Ascending aorta (tissue), 2 donors: ENCODE measurements around the gene ADGRF4. TPM values are rescaled to one million over a fixed set of nuclear protein-coding genes. Genes with fewer than 3 reads are reported as not detected.

Source experiments
- DNase-seq, 2 donors: peaks; one replicate each; pipeline ENCODE4 v3.0.0-alpha.2; 2019; ENCODE audit warnings: low spot score in 2 of 2
- H3K27ac ChIP-seq, 2 donors: fragments of 200-600 bp; sonication (generic); one replicate each; pipeline ENCODE4 v1.5.1; 2016 to 2017; ENCODE audit warnings: mild to moderate bottlenecking in 1 of 2
- H3K27me3 ChIP-seq: fragments of 200-600 bp; sonication (generic); one replicate; pipeline ENCODE4 v1.5.1; 2017
- H3K36me3 ChIP-seq, 2 donors: fragments of 200-600 bp; sonication (generic); one replicate each; pipeline ENCODE4 v1.5.1; 2016
- H3K4me1 ChIP-seq, 2 donors: fragments of 200-600 bp; sonication (generic); one replicate each; pipeline ENCODE4 v1.5.1; 2016 to 2017; ENCODE audit warnings: mild to moderate bottlenecking in 1 of 2
- H3K4me3 ChIP-seq, 2 donors: fragments of 200-600 bp; sonication (generic); one replicate each; pipeline ENCODE4 v1.5.1; 2016 to 2017; ENCODE audit warnings: mild to moderate bottlenecking in 1 of 2
- H3K9me3 ChIP-seq, 2 donors: fragments of 200-600 bp; sonication (generic); one replicate each; pipeline ENCODE4 v1.5.1; 2016
- intact Hi-C: fragments of 100-400 bp; cut with DNase I; formaldehyde crosslinking; loops from one replicate; pipeline ENCODE4 v1.15.1; 2023
- total RNA-seq: library from RNA; depleted of rRNA; stranded (reverse); fragments of >200 nt; gene quantifications from one replicate; pipeline ENCODE4 v1.1.0, GENCODE V29; 2016
- TF ChIP-seq, protein P1 (sequence below), 3 experiments: fragments of 200-600 bp in 2 of 3; fragments of 450-650 bp in 1 of 3; sonication (generic) in 2 of 3; IDR thresholded peaks; one replicate each; pipeline ENCODE4 v1.5.1; 2016 to 2019; ENCODE audit warnings: antibody characterized with exemption in 3 of 3, mild to moderate bottlenecking in 1 of 3, moderate library complexity in 1 of 3

Gene ADGRF4
- total RNA-seq, 1 donor from 2014 or later: not detected

DNA sequence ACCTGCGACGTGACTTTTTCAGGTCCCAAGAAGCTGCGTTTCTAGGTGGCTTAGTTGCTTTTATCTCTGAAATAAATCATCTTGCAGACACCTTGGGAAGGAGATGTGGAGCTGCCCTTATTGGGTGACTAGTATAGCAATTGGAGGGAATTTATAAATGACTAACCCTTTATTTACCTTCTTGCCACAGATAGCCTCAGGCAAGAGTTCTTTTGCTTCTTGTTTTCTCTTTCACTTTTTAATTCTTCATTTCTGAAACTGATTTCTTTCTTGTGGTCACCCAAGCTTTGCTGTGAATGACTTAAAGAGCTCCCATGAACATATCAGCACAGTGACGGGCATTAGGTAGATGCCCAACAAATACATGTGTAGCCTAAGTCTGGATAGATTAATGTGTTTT is 3.0 kb downstream of the ADGRF4 start:
- Histone ChIP-seq H3K4me1 (no peaks in the 10 kb centered on the region), H3K9me3 (no peaks in the 10 kb centered on the region), H3K36me3 (no peaks in the 10 kb centered on the region), H3K27ac (no peak overlapping the region), H3K4me3 (no peak overlapping the region), H3K27me3 (no peaks in the 10 kb centered on the region)
- intact Hi-C loops: no loop called here
- DNase-seq: no peak
- TF ChIP-seq, protein P1, sequence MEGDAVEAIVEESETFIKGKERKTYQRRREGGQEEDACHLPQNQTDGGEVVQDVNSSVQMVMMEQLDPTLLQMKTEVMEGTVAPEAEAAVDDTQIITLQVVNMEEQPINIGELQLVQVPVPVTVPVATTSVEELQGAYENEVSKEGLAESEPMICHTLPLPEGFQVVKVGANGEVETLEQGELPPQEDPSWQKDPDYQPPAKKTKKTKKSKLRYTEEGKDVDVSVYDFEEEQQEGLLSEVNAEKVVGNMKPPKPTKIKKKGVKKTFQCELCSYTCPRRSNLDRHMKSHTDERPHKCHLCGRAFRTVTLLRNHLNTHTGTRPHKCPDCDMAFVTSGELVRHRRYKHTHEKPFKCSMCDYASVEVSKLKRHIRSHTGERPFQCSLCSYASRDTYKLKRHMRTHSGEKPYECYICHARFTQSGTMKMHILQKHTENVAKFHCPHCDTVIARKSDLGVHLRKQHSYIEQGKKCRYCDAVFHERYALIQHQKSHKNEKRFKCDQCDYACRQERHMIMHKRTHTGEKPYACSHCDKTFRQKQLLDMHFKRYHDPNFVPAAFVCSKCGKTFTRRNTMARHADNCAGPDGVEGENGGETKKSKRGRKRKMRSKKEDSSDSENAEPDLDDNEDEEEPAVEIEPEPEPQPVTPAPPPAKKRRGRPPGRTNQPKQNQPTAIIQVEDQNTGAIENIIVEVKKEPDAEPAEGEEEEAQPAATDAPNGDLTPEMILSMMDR (IDR thresholded peaks at IDR 0.05): no peak

DNA sequence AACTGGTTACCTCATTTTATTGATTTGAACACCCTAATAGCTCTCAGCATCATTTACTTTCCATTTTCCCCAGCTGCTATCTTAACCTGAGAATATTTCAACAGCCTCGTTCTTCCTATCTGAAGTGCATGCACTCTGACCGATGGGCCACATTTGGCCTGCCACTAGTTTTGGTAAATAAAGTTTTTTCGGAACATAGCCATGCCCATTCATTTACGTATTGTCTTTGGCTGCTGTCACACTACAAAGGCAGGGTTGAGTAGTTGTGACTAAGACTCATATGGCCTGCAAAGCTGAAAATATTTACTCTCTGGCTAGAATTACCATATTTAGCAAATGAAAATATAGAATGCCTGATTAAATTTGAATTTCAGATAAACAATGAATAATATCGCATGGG is 10.8 kb downstream of the ADGRF4 start:
- DNase-seq: no peak
- intact Hi-C loops: no loop called here
- H3K27ac ChIP-seq: no peak overlapping the region

DNA sequence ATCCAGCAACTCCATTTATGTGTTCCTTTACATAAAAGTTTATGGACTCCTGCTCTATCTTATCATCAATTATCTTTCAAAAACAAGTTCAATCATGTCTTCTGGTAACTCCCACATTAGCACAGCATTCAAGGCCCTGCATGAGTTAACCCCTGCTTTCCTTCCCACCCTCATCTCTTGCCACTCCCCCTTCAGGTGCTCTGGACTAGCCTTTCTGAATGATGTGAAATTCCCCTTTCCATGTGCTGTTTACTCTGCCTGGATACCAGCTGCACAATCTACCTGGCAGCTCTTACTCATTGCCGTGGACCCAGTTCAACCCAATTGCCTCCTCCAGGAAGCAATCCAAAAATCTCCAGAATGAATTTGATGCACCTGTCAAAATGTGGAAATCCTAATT is 11.9 kb downstream of the ADGRF4 start:
- Histone ChIP-seq H3K27ac (no peak overlapping the region), H3K27me3 (no peaks in the 10 kb centered on the region), H3K9me3 (no peaks in the 10 kb centered on the region), H3K36me3 (no peaks in the 10 kb centered on the region), H3K4me1 (no peaks in the 10 kb centered on the region), H3K4me3 (no peak overlapping the region)
- DNase-seq: no peak
- TF ChIP-seq, protein P1 (IDR thresholded peaks at IDR 0.05): no peak
- intact Hi-C loops: no loop called here

More for the DNA sequence above, 10.8 kb downstream of the ADGRF4 start:
- Histone ChIP-seq H3K9me3 (no peaks in the 10 kb centered on the region), H3K4me3 (no peak overlapping the region), H3K27me3 (no peaks in the 10 kb centered on the region), H3K4me1 (no peaks in the 10 kb centered on the region), H3K36me3 (no peaks in the 10 kb centered on the region)
- TF ChIP-seq, protein P1 (IDR thresholded peaks at IDR 0.05): no peak

DNA sequence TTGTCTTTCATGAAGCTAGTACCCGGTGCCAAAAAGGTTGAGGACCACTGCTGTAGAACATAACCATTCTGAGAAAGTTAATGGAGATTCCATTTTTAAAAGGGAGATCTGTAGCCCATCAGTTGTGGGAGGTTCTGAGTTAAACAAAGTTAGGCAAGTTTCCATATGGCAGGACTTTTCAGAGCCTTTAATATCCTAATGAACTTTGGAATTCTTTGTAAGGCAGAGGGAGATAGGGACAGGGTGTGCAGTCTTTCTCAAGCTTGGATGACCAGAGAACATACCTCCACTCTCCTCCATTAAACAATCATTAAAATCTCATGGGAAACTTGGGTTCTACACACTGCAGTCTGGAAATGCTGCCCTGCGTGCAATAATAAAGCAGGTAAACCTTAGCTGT is 14.8 kb downstream of the ADGRF4 start:
- Histone ChIP-seq H3K36me3 (no peaks in the 10 kb centered on the region), H3K27me3 (no peaks in the 10 kb centered on the region), H3K4me1 (no peaks in the 10 kb centered on the region), H3K27ac (no peak overlapping the region), H3K9me3 (no peaks in the 10 kb centered on the region), H3K4me3 (no peak overlapping the region)
- no peak for DNase-seq
- intact Hi-C loops: no loop called here
- TF ChIP-seq, protein P1 (IDR thresholded peaks at IDR 0.05): no peak

DNA sequence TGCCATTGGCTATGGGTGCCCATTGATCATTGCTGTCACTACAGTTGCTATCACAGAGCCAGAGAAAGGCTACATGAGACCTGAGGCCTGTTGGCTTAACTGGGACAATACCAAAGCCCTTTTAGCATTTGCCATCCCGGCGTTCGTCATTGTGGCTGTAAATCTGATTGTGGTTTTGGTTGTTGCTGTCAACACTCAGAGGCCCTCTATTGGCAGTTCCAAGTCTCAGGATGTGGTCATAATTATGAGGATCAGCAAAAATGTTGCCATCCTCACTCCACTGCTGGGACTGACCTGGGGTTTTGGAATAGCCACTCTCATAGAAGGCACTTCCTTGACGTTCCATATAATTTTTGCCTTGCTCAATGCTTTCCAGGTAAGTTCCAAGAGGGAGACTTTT is 16.4 kb downstream of the ADGRF4 start:
- no peaks in the 10 kb centered on the region for H3K4me1 ChIP-seq
- no peak overlapping the region for H3K27ac ChIP-seq
- no peaks in the 10 kb centered on the region for H3K36me3 ChIP-seq
- TF ChIP-seq, protein P1 (IDR thresholded peaks at IDR 0.05): no peak
- no peaks in the 10 kb centered on the region for H3K27me3 ChIP-seq
- no peak for DNase-seq
- H3K4me3 ChIP-seq: no peak overlapping the region
- intact Hi-C loops: no loop called here
- no peaks in the 10 kb centered on the region for H3K9me3 ChIP-seq

DNA sequence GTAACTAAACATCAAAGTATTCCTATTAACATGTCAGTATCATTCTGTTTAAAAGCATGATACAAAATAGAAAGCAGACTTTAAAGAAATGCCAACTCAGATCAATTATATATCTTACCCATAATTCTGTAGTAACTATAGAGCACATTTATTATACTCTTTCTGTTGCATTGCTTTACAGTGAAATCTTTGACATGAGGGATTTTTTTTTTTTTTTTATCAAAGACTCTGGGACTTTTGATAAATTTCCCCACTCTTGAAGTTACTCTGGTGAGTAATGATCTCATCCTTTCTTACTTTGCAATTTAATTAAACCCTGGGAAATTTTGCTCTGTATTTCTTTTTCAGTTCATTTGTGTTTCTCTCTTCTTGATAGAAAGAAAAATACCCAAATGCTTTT is 17.4 kb downstream of the ADGRF4 start:
- no peak overlapping the region for H3K27ac ChIP-seq
- no peaks in the 10 kb centered on the region for H3K4me1 ChIP-seq
- intact Hi-C loops: no loop called here
- DNase-seq: no peak
- H3K27me3 ChIP-seq: no peaks in the 10 kb centered on the region
- TF ChIP-seq, protein P1 (IDR thresholded peaks at IDR 0.05): no peak
- H3K9me3 ChIP-seq: no peaks in the 10 kb centered on the region
- no peaks in the 10 kb centered on the region for H3K36me3 ChIP-seq
- H3K4me3 ChIP-seq: no peak overlapping the region
